NCI-H2029 treated with DMSO at 0.1 percent for 48 hours (cell line): ENCODE measurements around the gene ATP8A2.

Experiments
- DNase-seq: peaks from one replicate; lab custom pipeline; 2025; lab: John Stamatoyannopoulos, UW

ATP8A2 gene

DNA sequence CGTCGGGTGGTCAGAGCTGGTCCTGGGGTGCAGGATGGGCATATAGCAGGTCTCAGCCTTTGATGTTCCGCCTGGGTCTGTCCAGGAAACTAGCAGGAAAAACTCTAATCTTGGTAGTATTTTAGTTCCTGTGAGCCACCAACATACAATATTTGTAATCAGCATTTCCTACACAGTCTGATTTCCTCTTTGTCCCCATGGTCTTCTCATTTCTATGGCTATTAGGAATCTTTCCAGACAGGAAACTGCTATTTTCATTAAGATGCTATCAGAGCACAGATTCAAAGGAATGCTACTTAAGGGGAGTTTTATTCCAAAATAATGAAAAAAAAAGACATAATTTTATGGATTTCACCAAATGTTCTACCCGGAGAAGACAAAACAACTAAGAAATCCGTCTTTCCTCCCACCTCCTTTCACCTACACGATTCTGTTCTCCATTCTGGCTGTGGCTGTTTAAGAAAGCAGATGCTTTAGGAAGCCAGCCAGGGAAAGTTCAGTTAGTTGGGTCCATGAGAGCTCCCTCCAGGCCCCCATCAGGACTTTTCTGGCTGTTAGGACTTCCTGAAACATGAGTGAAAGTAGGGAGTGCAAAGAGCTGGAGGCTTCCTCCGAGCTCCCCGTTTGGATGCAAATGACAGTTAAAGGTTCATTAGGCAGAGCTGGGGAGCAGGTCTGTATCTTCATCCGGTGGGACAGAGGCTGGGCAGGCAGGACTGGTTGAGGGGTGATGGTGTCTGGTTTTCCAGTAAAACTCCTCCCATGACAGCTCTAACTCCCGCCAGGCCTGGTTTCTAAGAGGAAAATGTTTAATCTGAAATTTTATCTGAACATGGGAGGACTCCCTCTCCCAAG lies 643.7 kb downstream of the ATP8A2 start:
- no peak for DNase-seq

DNA sequence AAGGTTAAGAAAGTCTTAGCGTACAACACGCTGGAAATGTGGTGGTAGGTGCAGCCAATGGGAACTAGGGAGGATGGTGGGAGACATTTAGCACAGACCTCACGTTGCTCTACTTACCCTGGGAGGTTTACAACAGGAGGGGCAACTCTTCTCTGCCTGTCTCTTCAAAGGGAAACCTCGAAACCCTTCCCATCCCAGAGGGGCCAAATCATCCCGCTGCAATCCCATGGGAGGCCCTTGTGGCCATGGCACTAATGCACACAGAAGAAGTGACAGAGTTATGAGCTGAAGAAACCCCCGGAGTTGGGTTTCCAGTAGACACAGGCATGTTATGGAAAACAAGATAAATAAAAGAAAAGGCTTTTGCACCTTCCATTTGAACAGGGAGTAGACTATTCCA lies 644.4 kb downstream of the ATP8A2 start:
- DNase-seq, result no peak

DNA sequence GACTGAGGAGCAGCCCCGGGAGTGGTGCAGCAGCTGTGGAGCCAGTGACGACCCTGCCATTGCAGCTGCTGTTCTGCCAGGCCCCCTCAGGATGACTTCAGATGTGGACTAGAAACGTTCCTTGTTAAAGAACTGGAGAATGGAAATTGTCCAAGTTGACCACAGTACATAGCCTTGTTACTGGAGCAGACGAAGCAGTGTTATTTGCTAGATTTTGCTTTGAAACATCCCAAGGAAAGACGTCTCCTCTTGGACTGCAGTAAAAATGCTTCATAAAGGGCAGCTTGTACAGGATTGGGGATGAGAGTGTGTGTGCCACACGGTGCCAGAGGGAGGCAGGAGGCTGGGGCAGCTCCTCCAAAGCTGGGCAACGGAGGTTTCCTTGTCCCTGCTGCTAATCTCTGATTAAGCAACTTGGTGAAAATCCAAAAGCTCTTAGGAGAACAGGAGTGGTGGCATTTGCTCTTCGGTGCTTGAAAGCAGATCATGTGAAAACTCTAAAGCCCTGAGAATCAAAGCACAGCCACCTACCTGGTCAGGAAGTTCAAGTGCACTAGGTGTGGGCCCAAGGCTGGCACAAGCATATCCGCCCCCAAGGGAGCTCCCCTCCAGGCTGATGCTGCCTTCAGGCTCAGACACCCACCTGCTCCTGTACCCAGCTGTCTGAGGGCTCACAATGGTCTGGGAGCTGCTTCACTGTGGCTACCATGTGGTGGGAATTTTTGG lies 645.6 kb downstream of the ATP8A2 start:
- DNase-seq, result no peak

DNA sequence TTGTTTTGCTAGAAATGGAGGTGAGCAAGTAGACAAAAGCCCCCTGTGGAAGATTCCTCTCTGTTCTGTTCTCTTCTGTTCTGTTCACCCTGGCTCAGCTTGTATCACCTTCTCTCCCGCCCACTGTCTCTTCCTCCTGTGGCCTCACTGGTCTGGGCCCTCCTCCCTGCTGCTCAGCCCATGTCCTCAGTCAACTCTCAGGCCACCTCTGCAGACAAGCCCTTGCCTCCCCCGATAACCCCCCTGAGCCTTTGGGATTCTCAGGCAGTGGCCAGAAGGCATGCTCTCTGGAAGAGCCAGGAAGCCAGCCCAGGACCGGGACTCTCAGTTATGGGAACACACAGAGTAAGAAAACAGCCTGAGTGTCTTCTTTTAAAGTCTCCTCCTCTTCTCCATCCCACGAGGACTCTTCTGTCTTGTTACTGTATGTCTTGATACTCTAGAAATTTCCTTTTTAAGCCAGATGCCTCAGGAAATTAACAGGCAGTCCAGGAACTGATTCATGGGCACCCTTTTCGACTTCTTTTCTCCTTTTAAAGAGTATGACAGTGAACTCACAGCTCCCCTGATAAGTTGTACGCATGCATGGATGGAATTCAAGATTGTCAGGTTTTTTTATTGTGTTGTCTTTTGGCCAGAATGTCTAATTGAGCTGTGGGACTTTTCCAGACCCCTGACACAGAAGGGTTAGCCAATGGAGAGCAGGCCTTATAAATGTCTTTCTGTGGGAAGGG lies 646.3 kb downstream of the ATP8A2 start:
- DNase-seq, result no peak

DNA sequence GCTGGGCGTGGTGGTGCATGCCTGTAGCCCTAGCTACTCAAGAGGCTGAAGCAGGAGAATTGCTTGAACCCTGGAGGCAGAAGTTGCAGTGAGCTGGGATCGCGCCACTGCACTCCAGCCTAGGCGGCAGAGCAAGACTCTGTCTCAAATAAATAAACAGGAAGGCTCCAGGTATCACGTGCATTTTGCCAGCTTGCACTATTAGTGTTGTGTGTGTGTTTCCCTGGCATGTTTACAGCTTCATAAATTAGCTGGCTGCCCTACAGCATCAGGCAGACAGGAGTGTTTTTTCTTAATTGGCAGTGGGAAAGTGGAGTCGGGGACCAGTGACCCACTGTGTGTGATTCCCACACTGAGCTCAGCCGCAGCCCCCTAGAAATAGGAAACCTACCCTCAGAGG lies 647.5 kb downstream of the ATP8A2 start:
- DNase-seq, result no peak

DNA sequence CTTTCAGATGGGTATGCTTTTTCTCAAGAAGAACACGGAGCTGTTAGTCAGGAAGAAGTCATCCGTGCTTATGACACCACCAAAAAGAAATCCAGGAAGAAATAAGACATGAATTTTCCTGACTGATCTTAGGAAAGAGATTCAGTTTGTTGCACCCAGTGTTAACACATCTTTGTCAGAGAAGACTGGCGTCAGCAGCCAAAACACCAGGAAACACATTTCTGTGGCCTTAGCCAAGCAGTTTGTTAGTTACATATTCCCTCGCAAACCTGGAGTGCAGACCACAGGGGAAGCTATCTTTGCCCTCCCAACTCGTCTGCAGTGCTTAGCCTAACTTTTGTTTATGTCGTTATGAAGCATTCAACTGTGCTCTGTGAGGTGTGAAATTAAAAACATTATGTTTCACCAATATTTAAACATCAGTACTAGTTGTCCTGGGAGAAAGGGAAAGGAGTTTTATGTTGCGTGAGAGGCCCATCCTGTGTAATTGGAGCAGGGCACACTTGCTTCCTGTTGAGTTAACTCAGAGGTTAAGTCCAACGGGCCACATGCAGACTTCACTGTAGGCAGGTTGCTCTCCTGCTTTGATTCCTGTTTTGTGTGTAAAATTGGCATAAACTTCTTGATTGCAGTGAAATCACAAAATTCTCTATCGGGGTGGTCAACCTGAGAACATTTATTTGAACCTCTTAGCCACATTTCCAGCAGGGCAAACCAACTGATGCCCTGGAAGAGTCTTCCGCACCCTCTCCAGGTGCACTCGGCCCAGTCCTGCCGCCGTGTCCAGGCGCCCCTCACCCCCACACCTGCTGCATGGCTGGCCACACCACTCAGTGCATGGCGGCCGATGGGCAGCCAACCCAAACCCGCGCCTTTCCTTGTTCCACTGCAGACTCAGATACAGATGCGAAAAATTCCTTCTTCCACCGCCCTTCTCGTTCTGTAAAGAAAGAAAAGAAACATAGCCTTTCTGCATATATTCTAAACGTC lies 648.4 kb downstream of the ATP8A2 start:
- no peak for DNase-seq

DNA sequence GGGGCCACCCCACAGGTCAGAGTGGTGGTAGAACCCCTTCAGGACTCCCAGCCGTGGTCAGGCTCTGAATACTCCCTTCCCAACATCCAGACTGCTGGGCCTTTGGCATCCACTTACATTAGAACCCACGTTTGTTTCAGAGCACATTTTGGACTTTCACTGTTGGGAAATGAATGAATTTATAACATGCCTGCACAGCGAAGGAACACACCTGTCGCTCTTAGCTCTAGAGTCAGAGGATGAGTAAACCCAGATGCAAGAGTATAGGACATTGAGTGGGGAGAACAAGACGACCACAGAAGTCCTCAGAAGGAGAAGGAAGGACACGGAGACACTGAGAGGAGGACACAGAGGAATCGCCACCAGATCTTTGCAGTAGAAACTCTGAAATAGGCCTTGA lies 649.1 kb downstream of the ATP8A2 start:
- no peak for DNase-seq

DNA sequence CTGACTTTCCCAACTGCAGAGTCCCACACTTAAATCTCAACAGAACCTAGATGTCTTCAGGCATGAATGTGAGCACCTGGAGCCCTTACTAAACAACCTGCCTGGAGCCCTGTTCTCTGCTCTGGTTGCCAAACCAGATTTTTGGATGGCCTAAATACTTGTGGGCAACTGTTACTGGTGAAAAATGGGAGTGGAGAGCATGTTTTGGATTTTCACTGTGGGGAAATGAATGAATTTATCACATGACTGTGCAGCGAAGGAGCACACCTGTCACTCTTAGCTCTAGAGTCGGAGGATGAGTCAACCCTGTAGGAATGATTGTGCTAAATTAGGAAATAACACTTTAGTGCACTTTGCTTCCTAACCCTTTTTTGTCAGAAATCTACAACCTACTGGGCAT lies 649.7 kb downstream of the ATP8A2 start:
- no peak for DNase-seq

DNA sequence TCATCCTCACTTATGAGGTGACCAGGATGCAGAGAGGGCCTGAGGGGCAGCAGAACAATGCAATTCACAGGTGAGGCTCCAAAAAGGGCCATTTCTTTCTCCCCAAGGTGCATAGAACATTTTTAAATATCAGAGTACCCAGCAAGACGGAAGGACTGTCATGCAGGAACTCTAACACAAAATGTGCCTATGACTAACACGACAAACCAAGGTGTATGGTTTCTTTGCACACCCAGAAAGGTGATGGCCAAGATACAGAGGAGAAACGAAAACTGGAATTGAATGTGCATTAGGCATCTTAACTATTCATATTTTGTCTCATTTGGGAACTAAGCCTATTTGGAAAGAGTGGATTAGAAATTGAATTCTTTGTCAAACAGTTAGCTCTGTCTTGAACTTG lies 650.2 kb downstream of the ATP8A2 start:
- no peak for DNase-seq

DNA sequence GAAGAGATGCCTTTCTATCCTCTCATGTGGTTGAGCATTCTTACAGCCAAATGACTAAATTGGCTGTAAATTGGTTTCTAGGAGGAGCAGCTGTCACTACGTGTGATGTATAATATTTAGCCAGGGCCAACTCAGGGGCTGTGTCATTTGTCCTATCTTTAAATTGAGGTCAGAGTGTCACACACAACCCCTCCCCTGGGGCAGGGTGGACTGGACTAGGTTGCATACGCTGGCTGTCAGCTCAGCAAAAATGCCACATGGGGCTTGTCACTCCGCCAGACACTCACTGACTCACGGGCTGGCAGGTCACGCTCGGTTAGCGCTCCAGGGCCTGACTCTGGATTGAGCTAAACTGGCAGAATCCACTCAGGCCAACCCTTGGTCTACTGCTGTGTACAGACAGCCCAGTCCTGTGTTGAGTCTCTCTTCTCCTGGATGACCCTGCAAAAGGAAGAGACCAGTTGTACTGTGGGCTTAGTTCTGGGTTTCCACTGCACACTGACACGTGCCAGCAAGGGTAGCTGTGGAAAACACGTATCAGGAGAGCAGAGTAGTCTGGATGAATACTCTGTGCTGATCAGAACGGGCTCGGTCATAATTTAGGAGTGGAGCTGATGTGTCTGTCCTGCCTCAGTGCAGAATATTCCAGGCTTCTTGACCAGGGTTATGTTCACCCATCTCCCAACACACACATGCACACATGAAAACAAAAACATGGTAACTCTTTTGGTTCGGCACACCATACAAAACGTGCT lies 650.9 kb downstream of the ATP8A2 start:
- no peak for DNase-seq

DNA sequence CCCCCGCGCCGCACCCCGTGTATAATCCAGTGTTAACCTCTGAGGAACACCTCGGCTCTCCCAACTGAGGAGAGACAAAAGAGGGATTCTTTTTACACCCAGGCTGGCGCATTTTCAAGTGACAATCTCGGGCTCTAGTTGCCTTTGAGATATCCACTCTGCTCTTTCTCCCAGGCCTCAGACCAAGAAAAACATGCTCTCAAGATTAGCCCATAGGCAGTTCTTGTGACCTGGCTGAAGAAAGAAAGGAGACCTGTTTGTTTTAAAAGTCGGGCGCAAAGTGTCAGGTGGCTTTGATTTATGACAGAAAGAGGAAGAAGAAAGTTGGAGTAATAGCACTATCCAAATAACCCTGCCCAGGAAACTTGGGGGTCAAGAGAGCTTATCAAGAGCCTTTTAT lies 652.8 kb downstream of the ATP8A2 start:
- no peak for DNase-seq

DNA sequence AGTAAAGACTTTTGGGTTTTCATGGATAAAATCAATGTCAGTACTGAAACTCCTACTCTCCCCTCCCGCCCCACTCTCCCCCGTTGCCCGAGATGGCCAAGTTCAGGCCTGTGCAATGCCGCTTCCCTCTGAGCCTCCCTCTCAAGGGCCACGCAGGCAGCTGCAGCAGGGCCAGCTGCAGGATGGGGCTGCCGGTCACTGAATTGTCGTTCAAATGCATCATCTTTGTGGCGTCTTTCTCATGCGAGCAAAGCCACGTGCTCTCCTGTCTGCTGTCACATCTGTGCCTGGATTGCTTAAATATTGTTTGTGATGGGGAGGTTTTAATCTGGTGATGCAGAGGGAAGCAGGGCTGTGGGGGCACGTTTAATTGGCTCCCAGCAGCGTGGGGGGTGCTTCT lies 653.4 kb downstream of the ATP8A2 start:
- DNase-seq, result no peak

DNA sequence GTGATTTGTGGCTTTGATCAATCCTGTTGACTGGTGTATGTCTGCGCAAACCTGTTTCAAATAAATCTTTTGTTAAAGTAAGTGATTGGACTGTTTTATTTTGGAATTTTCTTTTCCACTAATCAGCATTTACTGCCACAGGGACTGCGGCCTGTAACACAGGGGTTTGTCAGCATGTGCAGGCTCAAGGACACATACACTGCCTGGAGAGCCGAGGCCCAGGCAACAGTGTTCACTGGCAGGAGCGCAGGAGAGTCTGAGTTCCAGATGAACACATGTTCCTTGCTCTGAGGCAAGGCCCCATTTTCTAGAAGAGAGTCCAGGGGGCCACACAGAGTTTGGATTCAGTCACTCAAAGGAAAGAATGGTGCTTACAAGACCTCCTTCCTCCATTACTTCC lies 654.0 kb downstream of the ATP8A2 start:
- no peak for DNase-seq

DNA sequence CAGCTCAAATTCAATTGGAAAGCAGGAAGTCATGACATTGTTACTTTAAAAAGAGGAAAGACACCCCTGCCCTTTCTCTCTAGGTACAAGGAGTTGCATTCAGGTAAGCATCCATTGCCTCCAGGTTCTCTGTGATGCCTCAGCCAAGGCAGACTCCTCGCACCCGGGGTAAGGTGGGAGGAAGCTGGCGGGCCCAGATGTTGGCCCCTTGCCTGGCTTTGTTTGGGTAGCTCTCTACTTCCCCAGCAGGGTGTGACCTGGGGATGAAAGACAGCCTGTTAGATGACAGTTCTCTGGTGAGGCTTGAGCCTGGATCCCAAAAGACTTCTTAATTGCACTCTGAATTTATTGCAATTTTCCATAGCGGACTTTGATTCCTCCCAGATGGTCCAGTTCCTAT lies 654.4 kb downstream of the ATP8A2 start:
- no peak for DNase-seq

DNA sequence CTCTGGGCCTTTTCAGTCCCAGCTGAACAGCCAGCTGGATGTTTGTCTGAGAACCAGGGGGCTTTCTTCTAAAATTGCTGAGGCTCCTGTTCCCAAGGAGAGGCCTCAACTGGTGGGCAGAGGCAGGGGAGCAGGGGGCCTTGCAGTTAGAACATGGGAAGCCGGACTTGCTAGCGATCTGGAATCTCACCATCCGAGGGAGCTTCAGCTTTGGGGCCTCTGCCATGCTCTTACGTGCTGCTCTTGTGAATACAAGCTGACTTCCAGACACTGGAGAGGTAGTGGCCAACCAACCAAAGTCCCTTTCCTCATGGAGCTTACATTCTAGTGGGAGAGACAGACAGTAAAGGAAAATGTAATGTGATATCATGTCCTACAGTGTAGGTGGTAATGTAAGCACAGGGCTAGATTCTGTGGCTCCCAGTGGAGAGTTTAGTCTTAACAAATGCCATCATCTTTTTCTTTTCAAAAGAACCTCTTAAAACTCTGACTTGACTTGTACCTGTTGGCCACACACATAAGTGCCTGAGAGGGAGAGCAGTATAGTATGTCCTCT lies 657.9 kb downstream of the ATP8A2 start:
- no peak for DNase-seq

DNA sequence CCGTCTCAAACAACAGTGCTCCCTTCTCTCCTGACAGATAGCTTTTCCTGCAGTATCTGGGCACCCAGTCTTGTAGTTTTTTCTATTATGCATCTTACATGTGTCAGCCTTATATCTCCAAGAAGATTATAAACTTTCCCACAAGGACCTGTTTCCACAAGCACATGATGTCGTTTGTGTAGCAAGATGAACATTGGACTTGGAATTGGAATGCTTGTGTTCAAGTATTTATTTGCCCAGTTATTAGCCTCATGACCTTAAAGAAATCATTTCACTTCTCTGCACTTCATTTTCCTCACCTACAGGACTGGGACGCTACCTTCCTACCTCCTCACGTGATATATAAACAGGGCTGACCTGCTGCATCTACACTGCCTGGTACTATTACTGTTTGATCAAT lies 658.6 kb downstream of the ATP8A2 start:
- DNase-seq, result no peak

DNA sequence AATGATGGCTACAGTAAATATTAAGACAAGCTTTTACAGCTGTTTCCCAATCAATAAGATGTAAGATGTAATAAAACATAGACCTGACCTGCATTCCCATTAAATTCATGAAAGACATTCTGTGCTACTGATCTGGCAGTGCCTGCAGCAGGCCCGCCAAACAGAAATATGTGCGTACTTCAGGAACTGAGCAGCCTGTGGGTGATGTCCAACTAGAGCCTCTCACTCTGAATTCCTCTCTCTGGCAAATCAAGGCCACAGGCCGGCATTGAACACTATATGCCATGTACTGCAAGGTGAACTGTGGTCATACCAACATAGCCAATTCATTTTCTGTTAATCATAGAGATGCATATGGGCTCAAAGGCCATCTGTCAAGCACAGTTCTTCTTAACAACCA lies 662.2 kb downstream of the ATP8A2 start:
- DNase-seq, result no peak

DNA sequence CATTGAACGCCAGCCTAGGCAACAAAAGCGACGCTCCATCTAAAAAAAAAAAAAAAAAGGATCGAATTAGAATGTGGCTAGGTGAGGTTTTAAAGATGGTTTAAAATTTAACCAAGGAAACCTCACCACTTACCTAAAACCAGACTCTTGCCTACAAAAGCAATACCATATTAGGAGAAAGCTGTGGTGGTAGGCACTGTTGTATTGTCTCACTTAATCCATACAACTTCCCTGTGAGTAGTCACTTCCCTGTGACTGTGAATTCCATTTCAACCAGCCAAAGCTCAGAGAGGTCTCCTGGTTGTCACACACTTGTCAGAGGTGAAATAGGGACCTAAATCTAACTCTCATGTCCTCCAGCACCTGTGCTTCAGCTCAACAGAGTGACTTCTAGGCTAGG lies 664.6 kb downstream of the ATP8A2 start:
- no peak for DNase-seq

DNA sequence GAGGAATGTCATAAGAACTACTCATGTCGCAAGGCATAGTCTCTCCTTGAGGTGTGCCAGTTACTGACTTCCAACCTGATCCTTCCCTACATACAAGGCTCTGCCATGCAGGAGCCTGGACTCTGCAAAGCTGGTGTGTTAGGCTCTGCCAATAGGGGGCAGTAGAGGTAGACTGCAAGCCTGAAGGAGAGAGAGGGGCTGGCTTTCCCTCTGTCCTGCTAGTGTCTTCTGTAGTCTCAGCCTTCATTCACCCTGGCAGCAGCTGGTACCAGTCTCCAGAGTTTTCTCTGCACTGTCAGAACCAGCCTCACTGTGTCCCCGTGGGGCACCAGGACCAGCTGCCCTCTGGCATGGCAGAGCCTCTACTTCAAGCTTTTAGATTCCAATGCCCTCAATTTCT lies 665.5 kb downstream of the ATP8A2 start:
- DNase-seq, result no peak

DNA sequence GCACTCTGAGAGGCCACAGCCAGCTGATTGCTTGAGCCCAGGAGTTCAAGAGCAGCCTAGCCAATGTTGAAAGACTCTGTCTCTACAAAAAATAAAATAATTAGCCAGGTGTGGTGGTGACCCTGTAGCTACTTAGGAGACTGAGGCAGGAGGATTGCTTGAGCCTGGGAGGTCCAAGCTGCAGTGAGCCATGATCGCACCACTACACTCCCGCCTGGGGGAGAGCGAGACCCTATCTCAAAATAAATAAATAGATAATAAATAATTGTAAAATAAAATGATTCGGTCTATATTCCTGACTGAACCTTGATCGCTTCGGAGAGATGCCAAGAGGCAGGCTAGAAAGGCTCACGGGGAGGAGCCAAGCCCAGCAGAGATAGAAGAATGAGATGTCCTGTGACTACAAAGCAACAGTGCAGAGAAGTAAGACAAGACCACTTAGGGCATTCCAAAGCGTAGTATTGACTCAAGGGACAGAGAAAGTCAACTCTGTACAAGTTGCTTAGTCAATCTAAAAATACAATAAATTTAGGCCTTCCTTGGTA lies 667.2 kb downstream of the ATP8A2 start:
- no peak for DNase-seq
